ENCODE data around the gene CLEC9A.

GRCh38 chr12:10101042-10101579 lies 70.6 kb downstream of the CLEC9A start:
- TF ChIP-seq EZH2phosphoT487 (IDR thresholded peaks at IDR 0.05; ENCODE audit: borderline replicate concordance, low read depth, low read length) (no peak), CTCF (conservative IDR thresholded peaks at IDR 0.05; ENCODE audit: low read length) (no peak)

Measured in OCI-LY7 (cell line).